GM12892 (cell line): ENCODE results near the gene NTN1.

Source experiments
- POLR2A ChIP-seq: IDR thresholded peaks from 2 replicates; pipeline ENCODE4 v1.6.1; 2011; ENCODE audit warnings: low read depth, low read length, control low read depth
- TAF1 ChIP-seq: IDR thresholded peaks from 2 replicates; pipeline ENCODE4 v1.6.1; 2011; ENCODE audit warnings: low read depth, mild to moderate bottlenecking, control low read depth, low read length, borderline replicate concordance

GRCh38 chr17:9238340-9239245 lies 217.3 kb downstream of the NTN1 start:
- TF ChIP-seq TAF1, result no peak
- no peak for TF ChIP-seq POLR2A
